Superior temporal gyrus (tissue), 1 donor: ENCODE results near the gene SACM1L.

Experiments used
- DNase-seq: peaks from one replicate; pipeline ENCODE4 v3.0.0-alpha.2; 2016; ENCODE audit errors: extremely low spot score

The SACM1L gene

GRCh38 chr3:45786801-45787495 is 97.8 kb downstream of the SACM1L start:
- no peak for DNase-seq

GRCh38 chr3:45787551-45787950 is 98.4 kb downstream of the SACM1L start:
- no peak for DNase-seq

- DNase-seq, result no peak
These were observed 100.1 kb downstream of the SACM1L start for GRCh38 chr3:45789235-45789812.

GRCh38 chr3:45790596-45790995 is 101.4 kb downstream of the SACM1L start:
- no peak for DNase-seq

- no peak for DNase-seq
These were observed 102.8 kb downstream of the SACM1L start for GRCh38 chr3:45792036-45792435.

- DNase-seq, result no peak
These were observed 103.4 kb downstream of the SACM1L start for GRCh38 chr3:45792516-45793172.

GRCh38 chr3:45793482-45794176 is 104.4 kb downstream of the SACM1L start:
- no peak for DNase-seq

GRCh38 chr3:45794177-45794560 is 105.0 kb downstream of the SACM1L start:
- DNase-seq, result no peak

GRCh38 chr3:45794660-45795059 is 105.5 kb downstream of the SACM1L start:
- no peak for DNase-seq
